Measurements from ENCODE around the gene PSME2.

Gene PSME2

GRCh38 chr14:24151404-24152080 lies 5.1 kb upstream of the PSME2 start:
- Histone ChIP-seq H3K36me3 (ENCODE audit: control insufficient read depth, insufficient read depth, low read length) (peaks cover 66% of the 10 kb centered on the region), H3K4me1 (ENCODE audit: control insufficient read depth, insufficient read depth, low read length, poor library complexity, severe bottlenecking) (peaks cover 17% of the 10 kb centered on the region), H3K9me3 (ENCODE audit: control insufficient read depth, low read length) (no peaks in the 10 kb centered on the region), H3K27ac (ENCODE audit: insufficient read depth, low read length, poor library complexity, severe bottlenecking) (no peak overlapping the region), H3K4me3 (ENCODE audit: insufficient read depth, low read depth, low read length, poor library complexity, severe bottlenecking) (no peak overlapping the region), H3K27me3 (replicated peaks; ENCODE audit: control insufficient read depth, insufficient read depth, low read length, poor library complexity, severe bottlenecking) (no peaks in the 10 kb centered on the region)
- no peak for DNase-seq

DNA sequence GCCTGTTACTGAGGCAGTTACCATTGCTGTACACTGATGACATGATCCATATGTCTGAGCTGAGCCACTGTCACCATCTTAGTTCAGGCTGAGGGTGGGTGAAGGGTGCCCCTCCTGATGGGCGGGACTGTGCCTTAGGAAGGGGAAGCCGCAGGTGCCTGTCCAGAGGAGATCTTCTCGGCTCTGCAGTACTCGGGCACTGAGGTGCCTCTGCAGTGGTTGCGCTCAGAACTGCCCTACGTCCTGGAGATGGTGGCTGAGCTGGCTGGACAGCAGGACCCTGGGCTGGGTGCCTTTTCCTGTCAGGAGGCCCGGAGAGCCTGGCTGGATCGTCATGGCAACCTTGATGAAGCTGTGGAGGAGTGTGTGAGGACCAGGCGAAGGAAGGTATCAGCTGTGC lies 4.6 kb upstream of the PSME2 start:
- Histone ChIP-seq H3K4me3 (ENCODE audit: insufficient read depth, low read depth, low read length, poor library complexity, severe bottlenecking) (no peak overlapping the region), H3K9me3 (ENCODE audit: control insufficient read depth, low read length) (no peaks in the 10 kb centered on the region), H3K27ac (ENCODE audit: insufficient read depth, low read length, poor library complexity, severe bottlenecking) (no peak overlapping the region), H3K36me3 (ENCODE audit: control insufficient read depth, insufficient read depth, low read length) (peaks cover 63% of the 10 kb centered on the region), H3K4me1 (ENCODE audit: control insufficient read depth, insufficient read depth, low read length, poor library complexity, severe bottlenecking) (peaks cover 17% of the 10 kb centered on the region), H3K27me3 (replicated peaks; ENCODE audit: control insufficient read depth, insufficient read depth, low read length, poor library complexity, severe bottlenecking) (no peaks in the 10 kb centered on the region)
- DNase-seq = no peak

- Histone ChIP-seq H3K36me3 (ENCODE audit: control insufficient read depth, insufficient read depth, low read length) (peaks cover 58% of the 10 kb centered on the region), H3K27me3 (replicated peaks; ENCODE audit: control insufficient read depth, insufficient read depth, low read length, poor library complexity, severe bottlenecking) (no peaks in the 10 kb centered on the region), H3K9me3 (ENCODE audit: control insufficient read depth, low read length) (no peaks in the 10 kb centered on the region), H3K4me3 (ENCODE audit: insufficient read depth, low read depth, low read length, poor library complexity, severe bottlenecking) (no peak overlapping the region), H3K4me1 (ENCODE audit: control insufficient read depth, insufficient read depth, low read length, poor library complexity, severe bottlenecking) (peaks cover 22% of the 10 kb centered on the region), H3K27ac (ENCODE audit: insufficient read depth, low read length, poor library complexity, severe bottlenecking) (no peak overlapping the region)
- DNase-seq = no peak
These were observed 4.2 kb upstream of the PSME2 start for GRCh38 chr14:24150567-24150966.

DNA sequence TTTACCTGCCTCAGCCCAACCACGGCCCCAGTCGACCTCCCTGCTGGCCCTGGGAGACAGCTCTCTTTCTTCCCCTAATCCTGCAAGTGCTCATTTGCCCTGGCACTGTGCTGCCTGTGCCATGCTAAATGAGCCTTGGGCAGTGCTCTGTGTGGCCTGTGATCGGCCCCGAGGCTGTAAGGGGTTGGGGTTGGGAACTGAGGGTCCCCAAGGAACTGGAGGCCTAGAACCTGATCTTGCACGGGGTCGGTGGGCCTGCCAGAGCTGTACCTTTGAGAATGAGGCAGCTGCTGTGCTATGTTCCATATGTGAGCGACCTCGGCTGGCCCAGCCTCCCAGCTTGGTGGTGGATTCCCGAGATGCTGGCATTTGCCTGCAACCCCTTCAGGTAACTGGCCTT lies 3.7 kb upstream of the PSME2 start:
- H3K9me3 ChIP-seq (ENCODE audit: control insufficient read depth, low read length) = no peaks in the 10 kb centered on the region
- no peak for DNase-seq
- H3K27ac ChIP-seq (ENCODE audit: insufficient read depth, low read length, poor library complexity, severe bottlenecking) = no peak overlapping the region
- H3K4me3 ChIP-seq (ENCODE audit: insufficient read depth, low read depth, low read length, poor library complexity, severe bottlenecking) = no peak overlapping the region
- no peaks in the 10 kb centered on the region for H3K27me3 ChIP-seq (replicated peaks; ENCODE audit: control insufficient read depth, insufficient read depth, low read length, poor library complexity, severe bottlenecking)
- peaks cover 27% of the 10 kb centered on the region for H3K4me1 ChIP-seq (ENCODE audit: control insufficient read depth, insufficient read depth, low read length, poor library complexity, severe bottlenecking)
- peaks cover 53% of the 10 kb centered on the region for H3K36me3 ChIP-seq (ENCODE audit: control insufficient read depth, insufficient read depth, low read length)

DNA sequence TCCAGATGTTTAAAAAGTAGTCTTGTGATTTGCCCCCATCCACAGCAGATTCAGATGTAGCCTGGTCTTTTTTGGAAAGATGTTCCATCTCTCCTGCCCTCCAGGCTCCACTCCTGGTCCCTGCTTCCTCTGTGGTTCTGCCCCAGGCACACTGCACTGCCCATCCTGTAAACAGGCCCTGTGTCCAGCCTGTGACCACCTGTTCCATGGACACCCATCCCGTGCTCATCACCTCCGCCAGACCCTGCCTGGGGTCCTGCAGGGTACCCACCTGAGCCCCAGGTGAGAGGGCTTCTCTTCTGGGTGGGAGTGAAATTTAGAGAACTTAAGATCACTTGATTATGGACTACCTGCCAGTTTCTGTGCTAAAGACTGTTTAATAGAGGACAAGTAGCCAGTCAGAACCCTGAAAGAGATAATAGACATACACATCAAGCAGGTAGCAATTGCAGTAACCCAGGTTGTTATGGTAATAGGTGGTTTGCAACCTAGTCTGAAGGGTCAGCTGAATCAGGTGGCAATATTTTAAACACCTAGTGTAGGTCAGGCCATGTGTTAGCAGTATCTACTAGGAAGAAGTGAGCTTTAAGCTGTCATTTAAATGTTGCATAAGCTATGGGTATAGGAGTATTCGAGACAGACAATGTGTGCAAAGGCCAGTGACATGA lies 3.0 kb upstream of the PSME2 start:
- Histone ChIP-seq H3K27ac (ENCODE audit: insufficient read depth, low read length, poor library complexity, severe bottlenecking) (no peak overlapping the region), H3K9me3 (ENCODE audit: control insufficient read depth, low read length) (no peaks in the 10 kb centered on the region), H3K36me3 (ENCODE audit: control insufficient read depth, insufficient read depth, low read length) (peaks cover 47% of the 10 kb centered on the region), H3K4me3 (ENCODE audit: insufficient read depth, low read depth, low read length, poor library complexity, severe bottlenecking) (no peak overlapping the region), H3K27me3 (replicated peaks; ENCODE audit: control insufficient read depth, insufficient read depth, low read length, poor library complexity, severe bottlenecking) (no peaks in the 10 kb centered on the region), H3K4me1 (ENCODE audit: control insufficient read depth, insufficient read depth, low read length, poor library complexity, severe bottlenecking) (peaks cover 27% of the 10 kb centered on the region)
- DNase-seq = no peak

GRCh38 chr14:24147761-24148428 lies 1.5 kb upstream of the PSME2 start:
- Histone ChIP-seq H3K4me3 (ENCODE audit: insufficient read depth, low read depth, low read length, poor library complexity, severe bottlenecking) (peak overlapping the region; percentile 93), H3K27me3 (replicated peaks; ENCODE audit: control insufficient read depth, insufficient read depth, low read length, poor library complexity, severe bottlenecking) (no peaks in the 10 kb centered on the region), H3K36me3 (ENCODE audit: control insufficient read depth, insufficient read depth, low read length) (peaks cover 51% of the 10 kb centered on the region), H3K27ac (ENCODE audit: insufficient read depth, low read length, poor library complexity, severe bottlenecking) (peak overlapping the region; percentile 93), H3K9me3 (ENCODE audit: control insufficient read depth, low read length) (no peaks in the 10 kb centered on the region), H3K4me1 (ENCODE audit: control insufficient read depth, insufficient read depth, low read length, poor library complexity, severe bottlenecking) (peaks cover 27% of the 10 kb centered on the region)
- DNase-seq = peak in 1 of 3 donors; percentile 23

GRCh38 chr14:24146978-24147760 lies 759 bp upstream of the PSME2 start, which contains the start of gene RNF31:
Gene RNF31, plus strand, starts transcription at chr14:24147498. Its CDS starts 201 bp downstream, at chr14:24147699.
- DNase-seq = peak; percentile 92 to 96 (median 94)
- Histone ChIP-seq H3K36me3 (ENCODE audit: control insufficient read depth, insufficient read depth, low read length) (peaks cover 45% of the 10 kb centered on the region), H3K27me3 (replicated peaks; ENCODE audit: control insufficient read depth, insufficient read depth, low read length, poor library complexity, severe bottlenecking) (no peaks in the 10 kb centered on the region), H3K9me3 (ENCODE audit: control insufficient read depth, low read length) (no peaks in the 10 kb centered on the region), H3K27ac (ENCODE audit: insufficient read depth, low read length, poor library complexity, severe bottlenecking) (peak within 1 kb of the TSS; percentile 93), H3K4me1 (ENCODE audit: control insufficient read depth, insufficient read depth, low read length, poor library complexity, severe bottlenecking) (peaks cover 28% of the 10 kb centered on the region), H3K4me3 (ENCODE audit: insufficient read depth, low read depth, low read length, poor library complexity, severe bottlenecking) (peak within 1 kb of the TSS; percentile 93)

GRCh38 chr14:24145690-24146452 lies 539 bp downstream of the PSME2 start:
- Histone ChIP-seq H3K36me3 (ENCODE audit: control insufficient read depth, insufficient read depth, low read length) (peaks cover 32% of the 10 kb centered on the region), H3K9me3 (ENCODE audit: control insufficient read depth, low read length) (no peaks in the 10 kb centered on the region), H3K4me3 (ENCODE audit: insufficient read depth, low read depth, low read length, poor library complexity, severe bottlenecking) (peak overlapping the region; percentile 93), H3K4me1 (ENCODE audit: control insufficient read depth, insufficient read depth, low read length, poor library complexity, severe bottlenecking) (peaks cover 33% of the 10 kb centered on the region), H3K27ac (ENCODE audit: insufficient read depth, low read length, poor library complexity, severe bottlenecking) (peak overlapping the region; percentile 93), H3K27me3 (replicated peaks; ENCODE audit: control insufficient read depth, insufficient read depth, low read length, poor library complexity, severe bottlenecking) (no peaks in the 10 kb centered on the region)
- no peak for DNase-seq

- Histone ChIP-seq H3K27me3 (replicated peaks; ENCODE audit: control insufficient read depth, insufficient read depth, low read length, poor library complexity, severe bottlenecking) (no peaks in the 10 kb centered on the region), H3K36me3 (ENCODE audit: control insufficient read depth, insufficient read depth, low read length) (peaks cover 26% of the 10 kb centered on the region), H3K9me3 (ENCODE audit: control insufficient read depth, low read length) (no peaks in the 10 kb centered on the region), H3K4me1 (ENCODE audit: control insufficient read depth, insufficient read depth, low read length, poor library complexity, severe bottlenecking) (peaks cover 38% of the 10 kb centered on the region), H3K27ac (ENCODE audit: insufficient read depth, low read length, poor library complexity, severe bottlenecking) (peak overlapping the region; percentile 93), H3K4me3 (ENCODE audit: insufficient read depth, low read depth, low read length, poor library complexity, severe bottlenecking) (no peak overlapping the region)
- no peak for DNase-seq
These were observed 1.2 kb downstream of the PSME2 start for GRCh38 chr14:24145219-24145618.
